Osteocyte (in vitro differentiated cells): ENCODE results near the gene SLC27A6. TPM values are rescaled to one million over a fixed set of nuclear protein-coding genes. Genes with fewer than 3 reads are reported as not detected.

Source experiments
- DNase-seq: peaks from one replicate; pipeline ENCODE4 v3.0.0; 2021; ENCODE audit warnings: mixed read lengths; ENCODE audit not compliant: unreplicated experiment; ENCODE audit errors: extremely low spot score
- H3K27ac Mint-ChIP-seq: one replicate; pipeline ENCODE4 v1.8.0; 2021; ENCODE audit warnings: mild to moderate bottlenecking, mixed read lengths; ENCODE audit not compliant: unreplicated experiment
- H3K27me3 Mint-ChIP-seq: one replicate; pipeline ENCODE4 v1.8.0; 2021; ENCODE audit warnings: mixed read lengths; ENCODE audit not compliant: unreplicated experiment
- H3K36me3 Mint-ChIP-seq: one replicate; pipeline ENCODE4 v1.8.0; 2021; ENCODE audit warnings: mixed read lengths; ENCODE audit not compliant: unreplicated experiment
- H3K4me1 Mint-ChIP-seq: one replicate; pipeline ENCODE4 v1.8.0; 2021; ENCODE audit warnings: mixed read lengths; ENCODE audit not compliant: unreplicated experiment
- H3K4me3 Mint-ChIP-seq: one replicate; pipeline ENCODE4 v1.8.0; 2021; ENCODE audit warnings: mild to moderate bottlenecking, moderate library complexity, mixed read lengths; ENCODE audit not compliant: unreplicated experiment
- H3K9me3 Mint-ChIP-seq: one replicate; pipeline ENCODE4 v1.8.0; 2021; ENCODE audit warnings: mixed read lengths; ENCODE audit not compliant: unreplicated experiment
- total RNA-seq: library from RNA; stranded (reverse); gene quantifications from 2 replicates; pipeline ENCODE4 v1.2.1, GENCODE V29; 2021
- TF ChIP-seq, protein P1 (sequence below): fragments of 200-600 bp; sonication (generic); IDR thresholded peaks from 2 replicates; pipeline ENCODE4 v1.5.0; 2021; ENCODE audit warnings: antibody characterized with exemption, mild to moderate bottlenecking, moderate library complexity

Gene SLC27A6
- total RNA-seq, 1 donor from 2014 or later = not detected

DNA sequence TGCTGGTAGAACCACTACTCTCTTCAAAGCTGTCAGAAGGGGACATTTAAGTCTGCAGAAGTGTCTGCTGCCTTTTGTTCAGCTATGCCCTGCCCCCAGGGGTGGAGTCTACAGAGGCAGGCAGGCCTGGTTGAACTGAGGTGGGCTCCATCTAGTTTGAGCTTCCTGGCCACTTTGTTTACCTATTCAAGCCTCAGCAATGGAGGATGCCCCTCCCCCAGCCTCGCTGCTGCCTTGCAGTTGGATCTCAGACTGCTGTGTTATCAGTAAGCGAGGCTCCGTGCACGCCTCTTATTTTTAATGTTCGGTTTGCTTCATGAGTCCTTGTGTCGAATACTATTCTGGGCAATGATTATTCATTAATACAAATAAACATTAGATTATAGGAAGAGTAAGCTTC lies 3.1 kb upstream of the SLC27A6 start:
- DNase-seq = no peak
- Mint-ChIP-seq H3K9me3 (peaks cover 13% of the 10 kb centered on the region), H3K27me3 (peaks cover 52% of the 10 kb centered on the region), H3K36me3 (no peaks in the 10 kb centered on the region), H3K4me3 (no peak overlapping the region), H3K27ac (no peak overlapping the region), H3K4me1 (peaks cover 2% of the 10 kb centered on the region)
- TF ChIP-seq, protein P1, sequence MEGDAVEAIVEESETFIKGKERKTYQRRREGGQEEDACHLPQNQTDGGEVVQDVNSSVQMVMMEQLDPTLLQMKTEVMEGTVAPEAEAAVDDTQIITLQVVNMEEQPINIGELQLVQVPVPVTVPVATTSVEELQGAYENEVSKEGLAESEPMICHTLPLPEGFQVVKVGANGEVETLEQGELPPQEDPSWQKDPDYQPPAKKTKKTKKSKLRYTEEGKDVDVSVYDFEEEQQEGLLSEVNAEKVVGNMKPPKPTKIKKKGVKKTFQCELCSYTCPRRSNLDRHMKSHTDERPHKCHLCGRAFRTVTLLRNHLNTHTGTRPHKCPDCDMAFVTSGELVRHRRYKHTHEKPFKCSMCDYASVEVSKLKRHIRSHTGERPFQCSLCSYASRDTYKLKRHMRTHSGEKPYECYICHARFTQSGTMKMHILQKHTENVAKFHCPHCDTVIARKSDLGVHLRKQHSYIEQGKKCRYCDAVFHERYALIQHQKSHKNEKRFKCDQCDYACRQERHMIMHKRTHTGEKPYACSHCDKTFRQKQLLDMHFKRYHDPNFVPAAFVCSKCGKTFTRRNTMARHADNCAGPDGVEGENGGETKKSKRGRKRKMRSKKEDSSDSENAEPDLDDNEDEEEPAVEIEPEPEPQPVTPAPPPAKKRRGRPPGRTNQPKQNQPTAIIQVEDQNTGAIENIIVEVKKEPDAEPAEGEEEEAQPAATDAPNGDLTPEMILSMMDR = no peak

DNA sequence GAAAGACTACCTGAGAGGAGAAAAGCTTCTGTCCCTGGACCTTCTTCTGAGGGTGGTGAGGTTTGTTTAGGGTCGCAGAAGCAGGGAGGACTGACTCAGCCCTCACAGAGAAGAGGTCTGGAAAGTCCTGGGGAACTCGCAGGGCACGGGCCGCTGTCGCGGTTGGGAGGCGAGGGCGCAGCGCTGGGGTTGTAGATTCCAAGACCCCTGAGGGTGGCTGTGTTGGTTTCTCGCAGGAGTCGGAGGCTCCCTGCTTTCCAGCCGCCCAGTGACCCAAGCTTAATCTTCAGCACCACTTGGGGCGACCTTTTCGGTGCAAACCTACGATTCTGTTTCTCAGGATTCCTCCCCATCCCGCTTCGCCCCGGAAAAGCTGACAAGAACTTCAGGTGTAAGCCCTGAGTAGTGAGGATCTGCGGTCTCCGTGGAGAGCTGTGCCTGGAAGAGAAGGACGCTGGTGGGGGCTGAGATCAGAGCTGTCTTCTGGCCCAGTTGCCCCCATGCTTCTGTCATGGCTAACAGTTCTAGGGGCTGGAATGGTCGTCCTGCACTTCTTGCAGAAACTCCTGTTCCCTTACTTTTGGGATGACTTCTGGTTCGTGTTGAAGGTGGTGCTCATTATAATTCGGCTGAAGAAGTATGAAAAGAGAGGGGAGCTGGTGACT lies 482 bp downstream of the SLC27A6 start:
- peaks cover 2% of the 10 kb centered on the region for H3K4me1 Mint-ChIP-seq
- peaks cover 8% of the 10 kb centered on the region for H3K9me3 Mint-ChIP-seq
- no peaks in the 10 kb centered on the region for H3K36me3 Mint-ChIP-seq
- no peak overlapping the region for H3K4me3 Mint-ChIP-seq
- peaks cover 57% of the 10 kb centered on the region for H3K27me3 Mint-ChIP-seq
- TF ChIP-seq, protein P1 = no peak
- H3K27ac Mint-ChIP-seq = no peak overlapping the region
- DNase-seq = no peak

GRCh38 chr5:128966375-128966774 lies 1.1 kb downstream of the SLC27A6 start:
- TF ChIP-seq, protein P1 = no peak
- no peaks in the 10 kb centered on the region for H3K36me3 Mint-ChIP-seq
- H3K27ac Mint-ChIP-seq = no peak overlapping the region
- no peak for DNase-seq
- no peak overlapping the region for H3K4me3 Mint-ChIP-seq
- peaks cover 2% of the 10 kb centered on the region for H3K4me1 Mint-ChIP-seq
- H3K27me3 Mint-ChIP-seq = peaks cover 59% of the 10 kb centered on the region
- peaks cover 1% of the 10 kb centered on the region for H3K9me3 Mint-ChIP-seq

DNA sequence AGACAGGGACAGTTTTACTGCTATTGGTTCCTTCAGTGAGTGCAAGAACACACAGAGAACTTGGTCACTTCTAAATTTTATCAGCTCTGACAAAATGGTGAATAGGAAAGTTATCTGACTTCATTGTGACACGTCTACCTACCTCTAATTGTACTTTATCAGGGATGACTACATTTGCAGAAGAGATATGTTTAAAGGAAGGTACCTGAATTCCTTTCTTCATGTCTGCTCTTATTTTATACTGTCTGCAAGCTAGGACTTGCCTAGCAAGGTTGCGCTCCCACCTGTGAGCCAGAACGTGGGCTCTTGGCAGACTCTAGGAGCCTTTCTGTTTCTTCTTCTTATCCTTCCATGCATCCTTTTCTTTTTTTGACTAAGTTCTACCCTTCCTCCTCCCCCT lies 1.6 kb downstream of the SLC27A6 start:
- TF ChIP-seq, protein P1 = no peak
- peaks cover 59% of the 10 kb centered on the region for H3K27me3 Mint-ChIP-seq
- peaks cover 2% of the 10 kb centered on the region for H3K4me1 Mint-ChIP-seq
- peaks cover 3% of the 10 kb centered on the region for H3K9me3 Mint-ChIP-seq
- H3K27ac Mint-ChIP-seq = no peak overlapping the region
- no peak for DNase-seq
- no peaks in the 10 kb centered on the region for H3K36me3 Mint-ChIP-seq
- H3K4me3 Mint-ChIP-seq = no peak overlapping the region

DNA sequence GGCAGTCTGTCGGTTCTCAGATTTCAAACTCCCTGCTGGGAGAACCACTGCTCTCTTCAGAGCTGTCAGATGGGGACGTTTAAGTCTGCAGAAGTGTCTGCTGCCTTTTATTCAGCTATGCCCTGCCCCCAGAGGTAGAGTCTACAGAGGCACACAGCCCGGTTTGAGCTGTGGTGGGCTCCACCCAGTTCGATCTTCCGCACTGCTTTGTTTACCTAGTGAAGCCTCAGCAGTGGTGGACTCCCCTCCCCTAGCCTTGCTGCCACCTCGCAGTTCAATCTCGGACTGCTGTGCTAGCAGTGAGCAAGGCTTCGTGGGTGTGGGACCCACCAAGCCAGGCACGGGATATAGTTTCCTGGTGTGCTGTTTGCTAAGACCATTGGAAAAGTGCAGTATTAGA lies 8.0 kb downstream of the SLC27A6 start:
- Mint-ChIP-seq H3K27ac (no peak overlapping the region), H3K4me3 (no peak overlapping the region), H3K27me3 (peaks cover 38% of the 10 kb centered on the region), H3K4me1 (no peaks in the 10 kb centered on the region), H3K36me3 (no peaks in the 10 kb centered on the region), H3K9me3 (peaks cover 3% of the 10 kb centered on the region)
- TF ChIP-seq, protein P1 = no peak
- DNase-seq = no peak
